ENCODE data around the gene HPS5.

The HPS5 gene

GRCh38 chr11:18235394-18236334 lies 86.3 kb downstream of the HPS5 start:
- no peak for DNase-seq (ENCODE audit: low read depth)

GRCh38 chr11:18233912-18234311 lies 88.0 kb downstream of the HPS5 start:
- no peak for DNase-seq (ENCODE audit: low read depth)

- DNase-seq (ENCODE audit: low read depth): no peak
Observed at GRCh38 chr11:18230859-18231258, 91.1 kb downstream of the HPS5 start.

DNA sequence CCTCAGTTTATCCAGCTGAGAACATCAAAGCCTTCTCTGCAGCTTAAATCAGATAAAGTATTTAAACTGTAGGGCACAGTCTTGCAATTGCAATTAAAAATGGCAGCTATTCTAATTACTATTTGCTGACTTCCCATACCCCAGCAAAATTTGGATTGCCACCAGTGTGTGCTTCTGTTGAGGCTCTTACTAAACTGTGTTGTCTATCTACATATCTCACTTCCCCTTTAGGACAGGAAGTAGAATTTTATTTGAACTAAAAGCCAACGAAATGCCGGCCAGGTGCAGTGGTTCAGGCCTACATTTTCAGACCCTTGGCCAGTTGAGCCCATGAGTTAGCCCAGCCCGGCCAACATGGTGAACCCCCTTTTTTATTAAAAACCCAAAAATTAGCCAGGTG lies 92.4 kb downstream of the HPS5 start:
- DNase-seq (ENCODE audit: low read depth): no peak

All from stimulated activated CD8-positive, alpha-beta memory T cell treated with anti-CD3 and anti-CD28 coated beads, Interleukin-15, amount 100 ng/mL, for 24 hours (primary cell).